DND-41 (cell line): Measurements from ENCODE around the gene IL20RB.

ENCODE experiments used
- CTCF ChIP-seq: IDR thresholded peaks from 2 replicates; pipeline ENCODE4 v1.5.1; 2012; ENCODE audit warnings: borderline replicate concordance, low read length, moderate library complexity, mild to moderate bottlenecking; ENCODE audit not compliant: poor library complexity, severe bottlenecking; ENCODE audit errors: extremely low read depth
- EZH2 ChIP-seq: IDR thresholded peaks from 3 replicates; pipeline ENCODE4 v1.6.1; 2012; ENCODE audit warnings: borderline replicate concordance, low read depth, mild to moderate bottlenecking, moderate library complexity, low read length, inconsistent platforms; ENCODE audit not compliant: severe bottlenecking

- TF ChIP-seq CTCF (no peak), EZH2 (no peak)
These were observed 7.2 kb upstream of the IL20RB start for GRCh38 chr3:136950623-136951022.
